H1 (cell line): ENCODE data around the gene METTL9. TPM values are rescaled to one million over a fixed set of nuclear protein-coding genes. Genes with fewer than 3 reads are reported as not detected.

Experiments
- CTCF ChIA-PET: fragments of 300-600 bp; sonication (Branson Sonifier 250); formaldehyde crosslinking; loops from one replicate; lab custom pipeline; 2021; ENCODE audit not compliant: partially characterized antibody; lab: Charles Lee
- POLR2A ChIA-PET: fragments of 300-600 bp; sonication (Branson Sonifier 250); formaldehyde crosslinking; loops from one replicate; lab custom pipeline; 2021; ENCODE audit warnings: inconsistent platforms; ENCODE audit not compliant: partially characterized antibody; lab: Charles Lee
- DNase-seq, 2 experiments: peaks; one replicate each; pipeline versions ENCODE4 v3.0.0 to v3.0.0-alpha.2; 2010 to 2022; ENCODE audit warnings: low spot score in 2 of 2, low read depth in 1 of 2, mixed read lengths in 1 of 2
- FAIRE-seq: peaks from 2 replicates; lab custom pipeline; 2011; peaks lifted over from hg19 to GRCh38; lab: Jason Lieb, UNC
- H2AFZ ChIP-seq: 2 replicates; pipeline ENCODE4 v1.8.1; 2012; ENCODE audit warnings: low read length, inconsistent platforms
- H2AK5ac ChIP-seq: 2 replicates; pipeline ENCODE4 v1.6.1; 2013; ENCODE audit warnings: low read depth, low read length
- H2BK120ac ChIP-seq: replicated peaks from 2 replicates; pipeline ENCODE3; 2013; ENCODE audit warnings: low read depth, low read length, inconsistent platforms
- H2BK12ac ChIP-seq: 2 replicates; pipeline ENCODE4 v1.6.1; 2013; ENCODE audit warnings: low read depth, low read length
- H2BK15ac ChIP-seq: 2 replicates; pipeline ENCODE4 v1.6.1; 2013; ENCODE audit warnings: low read length
- H2BK20ac ChIP-seq: 2 replicates; pipeline ENCODE4 v1.6.1; 2013; ENCODE audit warnings: low read length
- H2BK5ac ChIP-seq: 2 replicates; pipeline ENCODE4 v1.6.1; 2013; ENCODE audit warnings: low read depth, low read length
- H3K14ac ChIP-seq: 2 replicates; pipeline ENCODE4 v1.6.1; 2013; ENCODE audit warnings: inconsistent platforms; ENCODE audit not compliant: insufficient read length
- H3K18ac ChIP-seq: 2 replicates; pipeline ENCODE4 v1.6.1; 2013; ENCODE audit warnings: low read length; ENCODE audit errors: extremely low read depth
- H3K23ac ChIP-seq: 2 replicates; pipeline ENCODE4 v1.6.1; 2013; ENCODE audit warnings: inconsistent platforms; ENCODE audit not compliant: insufficient read length
- H3K23me2 ChIP-seq: 2 replicates; pipeline ENCODE4 v1.6.1; 2013; ENCODE audit warnings: low read depth, low read length
- H3K27ac ChIP-seq: 2 replicates; pipeline ENCODE4 v1.6.1; 2011; ENCODE audit warnings: low read depth, low read length, inconsistent platforms
- H3K27me3 ChIP-seq, 4 experiments: replicated peaks in 1 of 4; 1 replicate in 1 of 4; 2 replicates in 3 of 4; pipeline versions ENCODE4 v1.6.1 to v1.8.1; 2011 to 2013; ENCODE audit warnings: low read length in 3 of 4, mild to moderate bottlenecking in 3 of 4, inconsistent platforms in 2 of 4, mixed read lengths in 2 of 4, moderate library complexity in 1 of 4; ENCODE audit not compliant: control insufficient read depth in 3 of 4, insufficient read depth in 3 of 4; ENCODE audit errors: extremely low read depth in 1 of 4
- H3K36me3 ChIP-seq, 4 experiments: 2 replicates each; pipeline versions ENCODE4 v1.6.1 to v1.8.1; 2011 to 2013; ENCODE audit warnings: mild to moderate bottlenecking in 4 of 4, low read length in 3 of 4, moderate library complexity in 2 of 4, control low read depth in 1 of 4, inconsistent platforms in 1 of 4; ENCODE audit not compliant: insufficient read depth in 4 of 4, control insufficient read depth in 2 of 4
- H3K4ac ChIP-seq: replicated peaks from 2 replicates; pipeline ENCODE3; 2013; ENCODE audit warnings: low read length, low read depth, mixed read lengths, inconsistent platforms; ENCODE audit not compliant: insufficient read length
- H3K4me1 ChIP-seq, 4 experiments: replicated peaks in 1 of 4; 1 replicate in 1 of 4; 2 replicates in 3 of 4; pipeline versions ENCODE4 v1.6.1 to v1.8.1; 2011 to 2013; ENCODE audit warnings: low read length in 3 of 4, inconsistent platforms in 2 of 4, mixed read lengths in 1 of 4; ENCODE audit not compliant: insufficient read depth in 4 of 4, control insufficient read depth in 3 of 4
- H3K4me2 ChIP-seq, 2 experiments: 2 replicates each; pipeline versions ENCODE4 v1.6.1 to v1.8.1; 2011 to 2013; ENCODE audit warnings: low read depth in 2 of 2, low read length in 2 of 2, control low read depth in 1 of 2, inconsistent platforms in 1 of 2, mild to moderate bottlenecking in 1 of 2; ENCODE audit not compliant: insufficient read depth in 1 of 2
- H3K4me3 ChIP-seq, 4 experiments: fragments of 200-600, 300-600 bp in 1 of 4; sonication (generic), shearing (Covaris generic), sonication (Bioruptor Twin) in 1 of 4; 2 replicates each; pipeline versions ENCODE4 v1.5.1 to v1.8.1; 2011 to 2016; ENCODE audit warnings: low read length in 4 of 4, low read depth in 3 of 4, control low read depth in 2 of 4, inconsistent platforms in 2 of 4, mild to moderate bottlenecking in 2 of 4, mixed read lengths in 1 of 4, moderate library complexity in 1 of 4; ENCODE audit not compliant: insufficient read depth in 2 of 4; ENCODE audit errors: extremely low read depth in 1 of 4
- H3K56ac ChIP-seq: replicated peaks from 2 replicates; pipeline ENCODE3; 2013; ENCODE audit warnings: low read depth, mild to moderate bottlenecking, mixed read lengths, low read length, inconsistent platforms; ENCODE audit not compliant: insufficient read length
- H3K79me1 ChIP-seq: 2 replicates; pipeline ENCODE4 v1.6.1; 2013; ENCODE audit warnings: low read depth, low read length, control low read depth
- H3K79me2 ChIP-seq, 2 experiments: 2 replicates each; pipeline versions ENCODE4 v1.6.1 to v1.8.1; 2012 to 2013; ENCODE audit warnings: low read length in 2 of 2, mild to moderate bottlenecking in 2 of 2, inconsistent platforms in 1 of 2; ENCODE audit not compliant: insufficient read depth in 2 of 2, control insufficient read depth in 1 of 2
- H3K9ac ChIP-seq, 4 experiments: replicated peaks in 1 of 4; 1 replicate in 1 of 4; 2 replicates in 3 of 4; pipeline versions ENCODE4 v1.6.1 to v1.8.1; 2011 to 2013; ENCODE audit warnings: low read depth in 3 of 4, low read length in 3 of 4, control low read depth in 2 of 4, mild to moderate bottlenecking in 2 of 4, moderate library complexity in 2 of 4, inconsistent platforms in 1 of 4; ENCODE audit errors: extremely low read depth in 1 of 4
- H3K9me3 ChIP-seq, 2 experiments: 2 replicates each; pipeline versions ENCODE4 v1.6.1 to v1.8.1; 2012 to 2013; ENCODE audit warnings: mild to moderate bottlenecking in 2 of 2, moderate library complexity in 2 of 2, control low read depth in 1 of 2, inconsistent platforms in 1 of 2, low read depth in 1 of 2, low read length in 1 of 2, mixed read lengths in 1 of 2; ENCODE audit not compliant: insufficient read depth in 2 of 2
- H4K20me1 ChIP-seq, 2 experiments: replicated peaks in 1 of 2; 2 replicates each; pipeline versions ENCODE3 to v1.8.1; 2011 to 2013; ENCODE audit warnings: inconsistent platforms in 2 of 2, low read length in 2 of 2, mild to moderate bottlenecking in 1 of 2; ENCODE audit not compliant: insufficient read depth in 2 of 2, control insufficient read depth in 1 of 2
- H4K5ac ChIP-seq: 2 replicates; pipeline ENCODE4 v1.6.1; 2013; ENCODE audit warnings: low read length, low read depth, mixed read lengths, inconsistent platforms; ENCODE audit not compliant: insufficient read length
- H4K8ac ChIP-seq: 2 replicates; pipeline ENCODE4 v1.8.0; 2013; ENCODE audit warnings: mild to moderate bottlenecking, moderate library complexity, low read length, inconsistent platforms; ENCODE audit not compliant: insufficient read depth; ENCODE audit errors: extremely low read depth
- H4K91ac ChIP-seq: replicated peaks from 2 replicates; pipeline ENCODE3; 2013; ENCODE audit warnings: low read length, mixed read lengths, inconsistent platforms; ENCODE audit not compliant: insufficient read length
- CBX8 ChIP-seq: fragments of 300-800, 300-1000 bp; sonication (generic); IDR thresholded peaks from 2 replicates; pipeline ENCODE4 v1.7.1; 2016; ENCODE audit warnings: low read depth, low read length, borderline replicate concordance
- CTBP2 ChIP-seq: IDR thresholded peaks from 2 replicates; pipeline ENCODE4 v1.7.0; 2011; ENCODE audit warnings: borderline replicate concordance, mild to moderate bottlenecking, moderate library complexity, mixed read lengths, low read length; ENCODE audit not compliant: insufficient read depth, insufficient read length
- EP300 ChIP-seq, 2 experiments: IDR thresholded peaks; 1 replicate in 1 of 2; 2 replicates in 1 of 2; pipeline ENCODE4 v1.6.1; 2011 to 2012; ENCODE audit warnings: low read depth in 2 of 2, low read length in 2 of 2, mild to moderate bottlenecking in 2 of 2, borderline replicate concordance in 1 of 2, inconsistent platforms in 1 of 2, moderate library complexity in 1 of 2
- EZH2 ChIP-seq: fragments of 200-600 bp; sonication (generic); IDR thresholded peaks from 2 replicates; pipeline ENCODE4 v1.7.1; 2012; ENCODE audit warnings: low read depth, mild to moderate bottlenecking, moderate library complexity, low read length, inconsistent platforms; ENCODE audit not compliant: severe bottlenecking
- HDAC2 ChIP-seq, 2 experiments: fragments of 300-600 bp in 1 of 2; sonication (generic) in 1 of 2; IDR thresholded peaks; 2 replicates each; pipeline ENCODE4 v1.6.1; 2011 to 2012; ENCODE audit warnings: low read depth in 2 of 2, low read length in 2 of 2, mild to moderate bottlenecking in 2 of 2, moderate library complexity in 2 of 2, borderline replicate concordance in 1 of 2, inconsistent platforms in 1 of 2
- JUND ChIP-seq: IDR thresholded peaks from 2 replicates; pipeline ENCODE4 v1.6.1; 2011; ENCODE audit warnings: mild to moderate bottlenecking, improper control_type of control experiment, low read length
- MAX ChIP-seq: IDR thresholded peaks from 2 replicates; pipeline ENCODE4 v1.6.1; 2012; ENCODE audit warnings: inconsistent platforms
- NANOG ChIP-seq: IDR thresholded peaks from 2 replicates; pipeline ENCODE4 v1.6.1; 2011; ENCODE audit warnings: low read length, low read depth, mild to moderate bottlenecking, inconsistent platforms; ENCODE audit not compliant: insufficient read depth, poor library complexity, severe bottlenecking
- RFX5 ChIP-seq: IDR thresholded peaks from 2 replicates; pipeline ENCODE4 v1.6.1; 2011; ENCODE audit warnings: low read depth, low read length, improper control_type of control experiment, borderline replicate concordance
- TAF1 ChIP-seq: IDR thresholded peaks from 2 replicates; pipeline ENCODE4 v1.6.1; 2011; ENCODE audit warnings: mild to moderate bottlenecking, low read depth, low read length
- WGBS, 2 experiments: shearing (Covaris generic) in 1 of 2; methylation state at CpG; one replicate each; pipeline versions ENCODE4 v1.1.6 to v1.1.7; 2013 to 2015; ENCODE audit warnings: low lambda C conversion rate in 2 of 2, mixed read lengths in 2 of 2, inconsistent platforms in 1 of 2, low coverage in 1 of 2, missing lambda C conversion rate in 1 of 2; ENCODE audit not compliant: insufficient replicate concordance in 2 of 2, insufficient coverage in 1 of 2, insufficient read length in 1 of 2; ENCODE audit errors: extremely low coverage in 1 of 2, missing lambda C conversion rate in 1 of 2; 5-methylcytosine and 5-hydroxymethylcytosine counted together
- polyA plus RNA-seq, 7 experiments: library from polyadenylated mRNA; depleted of rRNA in 3 of 7; stranded (reverse) in 5 of 7; unstranded in 2 of 7; fragments of >200 nt in 5 of 7; fragments of 200-250 nt in 2 of 7; gene quantifications; 1 replicate in 5 of 7; 2 replicates in 1 of 7; 4 replicates in 1 of 7; pipeline versions ENCODE4 v1.2.1 to v1.2.3, GENCODE V29; 2011 to 2013; ENCODE audit warnings: missing spikeins in 2 of 7, mixed read lengths in 2 of 7
- total RNA-seq: library from RNA; stranded (reverse); fragmentation: NEBNext Ultra II Directional; extraction: Animal tissue kit (Norgen Biotek cat#: 25700); gene quantifications from 2 replicates; pipeline ENCODE4 v1.2.1, GENCODE V29; 2021

The METTL9 gene
- total and polyA plus RNA-seq, 2 of the 8 experiments (the other 6 are each of a cell fraction or from before 2014, with no cell fraction given): 45.4 to 112 TPM

- no peak within 1 kb of the TSS for H2AK5ac ChIP-seq
- DNase-seq (peak; percentile 29 to 71), FAIRE-seq (no peak)
- H3K79me1 ChIP-seq: no peaks in the 10 kb centered on the region
- 35% methylated on average over 21 of the region's 45 CpGs; no CpG with 5 or more reads in 1 of the 2 experiments for WGBS, 2 experiments
- H2BK120ac ChIP-seq: no peak within 1 kb of the TSS
- H3K9ac ChIP-seq: no peak within 1 kb of the TSS
- no peak within 1 kb of the TSS for H2BK15ac ChIP-seq
- POLR2A ChIA-PET: no interaction called here
- no peak within 1 kb of the TSS for H3K27ac ChIP-seq
- no peak within 1 kb of the TSS for H3K23ac ChIP-seq
- peak within 1 kb of the TSS in 2 of 4 experiments; percentile 43 to 57; a peak in 5 of 8 replicates for H3K4me3 ChIP-seq
- H3K36me3 ChIP-seq: no peaks in the 10 kb centered on the region
- H4K8ac ChIP-seq: 0 out of 2 replicates have a peak within 1 kb of the TSS, but pooled peaks have one; percentile 65
- no peak within 1 kb of the TSS for H3K56ac ChIP-seq
- H3K4me2 ChIP-seq: peak within 1 kb of the TSS; percentile 61 to 72
- H2BK20ac ChIP-seq: no peak within 1 kb of the TSS
- CTCF ChIA-PET: interaction anchor here (1.0 to 3.2 kb wide), 6 partner anchors 12 to 81 kb away, joined by 3 to 13 read pairs (median 5); no protein-coding TSS in a partner anchor
- no peak within 1 kb of the TSS; the same call in 1 of the 2 replicates for H3K18ac ChIP-seq
- no peaks in the 10 kb centered on the region for H3K9me3 ChIP-seq
- H2BK5ac ChIP-seq: no peak within 1 kb of the TSS
- no peak within 1 kb of the TSS for H3K14ac ChIP-seq
- H3K27me3 ChIP-seq: no peaks in the 10 kb centered on the region
- H4K5ac ChIP-seq: no peak within 1 kb of the TSS
- H3K79me2 ChIP-seq: no peaks in the 10 kb centered on the region
- peaks cover 0 to 9% (median 2%) of the 10 kb centered on the region in 4 experiments; a peak in 4 of 7 replicates for H3K4me1 ChIP-seq
- no peak within 1 kb of the TSS for H2BK12ac ChIP-seq
- peak within 1 kb of the TSS; percentile 85; the same call in 1 of the 2 replicates for H2AFZ ChIP-seq
- H3K4ac ChIP-seq: no peak within 1 kb of the TSS
- no peaks in the 10 kb centered on the region; the same call in 1 of the 2 replicates for H3K23me2 ChIP-seq
- no peaks in the 10 kb centered on the region for H4K20me1 ChIP-seq
- no peak within 1 kb of the TSS for H4K91ac ChIP-seq
- no peak for TF ChIP-seq MAX
- no peak for TF ChIP-seq CTBP2
- TF ChIP-seq NANOG: no peak
- no peak for TF ChIP-seq HDAC2 (IDR thresholded peaks at IDR 0.05; ENCODE audit: borderline replicate concordance in 1 of 2, low read depth in 2 of 2, low read length in 2 of 2)
- TF ChIP-seq EZH2: no peak
- no peak for TF ChIP-seq RFX5
- TF ChIP-seq TAF1: no peak
- TF ChIP-seq EP300 (IDR thresholded peaks at IDR 0.05; ENCODE audit: borderline replicate concordance in 1 of 2, low read depth in 2 of 2, low read length in 2 of 2): no peak
- TF ChIP-seq CBX8: no peak
- TF ChIP-seq JUND: no peak
Observed at GRCh38 chr16:21663889-21664647, 64.7 kb downstream of the METTL9 start, which contains the start of gene OTOA. OTOA (plus strand) TSS chr16:21663968; CDS start chr16:21678515, 14,547 bp downstream.
